GM15510 (cell line): ENCODE results near the gene PLPP7.

ENCODE experiments used
- POLR2A ChIP-seq: IDR thresholded peaks from 3 replicates; pipeline ENCODE4 v1.6.1; 2011; ENCODE audit warnings: borderline replicate concordance; ENCODE audit not compliant: insufficient read length; ENCODE audit errors: extremely low read depth

The PLPP7 gene

DNA sequence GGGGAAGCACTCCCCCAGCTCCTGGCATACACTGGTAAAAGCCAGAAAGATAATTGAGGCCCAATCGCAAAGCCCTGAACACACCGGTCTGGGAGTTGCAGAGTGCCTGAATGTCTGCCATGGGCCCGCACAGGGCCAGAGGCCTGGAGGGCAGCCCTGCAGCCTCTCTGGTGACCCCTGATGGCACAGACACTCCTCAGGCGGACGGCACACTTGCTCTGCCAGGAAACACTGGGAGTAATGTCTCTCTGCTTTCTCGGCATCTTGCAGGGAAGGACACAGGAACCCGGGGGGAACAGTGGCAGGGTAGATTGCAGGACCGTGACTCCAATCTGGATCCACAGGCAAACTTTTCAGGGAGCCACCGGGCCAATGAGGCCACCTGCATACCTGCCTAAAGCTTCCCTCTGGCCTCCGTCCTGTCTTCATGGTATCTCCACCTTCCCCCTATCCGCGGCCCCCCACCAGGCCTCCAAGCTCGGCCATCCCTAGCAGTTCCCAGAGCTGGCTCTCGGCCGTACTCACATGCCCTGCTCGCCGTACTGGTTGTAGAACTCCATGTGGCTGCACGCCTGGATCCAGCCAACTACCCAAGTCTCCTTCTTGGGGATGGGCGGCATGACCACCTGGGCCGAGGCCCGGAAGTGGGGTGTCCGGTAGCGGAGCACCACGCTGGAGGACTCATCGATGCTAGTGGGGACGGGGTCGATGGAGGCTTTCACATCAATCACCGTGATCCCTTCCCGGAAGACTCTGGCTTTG lies 14.0 kb upstream of the PLPP7 start:
- TF ChIP-seq POLR2A = peak; percentile 38

DNA sequence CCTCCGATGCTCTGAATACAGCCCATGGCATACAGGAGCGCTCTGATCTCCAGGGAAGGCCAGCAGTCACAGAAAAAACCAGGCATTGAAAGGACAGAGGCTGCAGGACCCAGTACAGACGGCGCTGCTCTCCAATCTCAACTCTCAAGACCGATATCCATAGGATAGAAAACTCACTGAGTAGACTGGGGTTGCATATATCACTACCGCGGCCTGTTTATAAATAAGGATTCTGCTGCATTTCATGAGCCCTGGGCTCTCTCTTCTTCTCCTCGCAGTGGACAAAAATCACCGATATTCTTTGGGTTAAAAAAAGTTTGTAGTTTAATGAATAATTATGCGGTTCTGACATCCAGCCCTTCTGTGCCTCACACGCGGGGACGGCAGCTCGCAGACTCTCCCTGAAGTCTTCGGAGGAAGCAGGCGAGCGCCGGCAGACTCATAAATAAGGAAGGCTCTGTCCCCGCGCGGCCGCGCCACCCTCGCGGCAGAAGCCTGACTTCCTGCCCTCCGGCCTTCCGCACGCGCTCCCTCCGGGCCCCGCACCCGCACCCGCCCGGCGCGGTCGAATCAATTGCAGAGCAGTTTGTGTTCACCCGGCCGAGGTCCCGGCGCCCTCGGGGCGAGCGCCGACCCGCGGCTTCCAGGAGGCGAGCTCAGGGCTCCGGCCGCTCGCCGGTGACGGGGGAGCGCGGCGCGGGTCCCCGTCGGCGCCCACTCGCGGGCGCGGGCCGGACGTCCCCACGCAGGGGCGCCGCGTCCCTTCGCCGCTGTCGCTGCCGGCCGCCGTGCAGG lies 13.2 kb upstream of the PLPP7 start, which contains the start of gene FAM78A:
TSS of gene FAM78A (minus strand) at position 417 of the 795 bp plus-strand sequence. CDS start at position 86, 331 bp downstream.
- no peak for TF ChIP-seq POLR2A

DNA sequence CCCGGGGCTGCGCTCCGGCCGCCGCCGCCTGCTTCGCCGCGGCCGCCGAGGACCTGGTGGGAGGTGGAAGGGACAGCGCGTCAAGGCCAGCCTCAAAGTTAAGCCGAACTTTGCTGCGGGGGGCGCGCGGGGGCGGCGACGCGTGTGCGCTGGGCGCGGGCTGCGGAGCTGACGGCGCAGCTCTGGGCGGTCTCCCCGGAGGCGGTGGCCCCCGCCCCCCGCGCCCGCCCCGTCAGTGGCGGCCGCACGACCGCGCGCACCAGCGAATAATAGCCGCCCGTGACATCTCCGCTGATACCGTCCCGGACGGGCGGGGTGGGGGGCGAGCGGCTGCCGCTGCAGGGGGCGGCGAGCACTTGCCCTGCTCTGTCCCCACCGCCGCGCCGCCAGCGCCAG lies 12.6 kb upstream of the PLPP7 start:
- TF ChIP-seq POLR2A = peak; percentile 33

DNA sequence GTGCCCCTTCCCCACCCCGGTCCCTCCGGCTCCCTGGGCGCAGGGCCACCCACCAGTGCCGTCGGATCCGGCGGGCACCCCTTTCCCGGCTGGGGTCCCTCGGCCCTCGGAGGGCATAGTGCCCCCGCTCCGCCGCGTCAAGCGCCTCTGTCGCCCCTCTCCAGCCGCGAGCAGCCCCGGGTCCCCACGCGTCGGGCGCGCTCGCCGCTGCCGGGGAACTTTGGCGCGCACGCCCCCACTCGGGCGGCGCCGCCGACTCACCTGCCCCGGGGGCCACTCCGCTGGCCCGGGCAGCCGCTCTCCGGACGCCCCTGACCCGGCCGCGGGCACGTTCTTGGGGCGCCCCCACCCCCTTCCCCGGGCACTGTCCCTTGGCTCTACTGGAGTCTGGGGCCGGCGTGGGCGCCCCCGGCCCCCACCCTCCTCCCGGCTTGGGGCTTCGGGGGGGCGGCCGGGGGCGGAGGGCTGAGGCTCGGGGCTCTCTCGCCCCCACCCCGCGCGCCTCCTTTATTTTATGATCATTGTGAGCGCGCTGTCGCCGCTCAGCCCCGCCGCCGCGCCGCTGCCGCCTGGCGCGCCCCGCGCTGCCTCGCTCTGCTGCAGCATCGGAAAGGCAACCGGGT lies 12.1 kb upstream of the PLPP7 start:
- peak; percentile 2 for TF ChIP-seq POLR2A

DNA sequence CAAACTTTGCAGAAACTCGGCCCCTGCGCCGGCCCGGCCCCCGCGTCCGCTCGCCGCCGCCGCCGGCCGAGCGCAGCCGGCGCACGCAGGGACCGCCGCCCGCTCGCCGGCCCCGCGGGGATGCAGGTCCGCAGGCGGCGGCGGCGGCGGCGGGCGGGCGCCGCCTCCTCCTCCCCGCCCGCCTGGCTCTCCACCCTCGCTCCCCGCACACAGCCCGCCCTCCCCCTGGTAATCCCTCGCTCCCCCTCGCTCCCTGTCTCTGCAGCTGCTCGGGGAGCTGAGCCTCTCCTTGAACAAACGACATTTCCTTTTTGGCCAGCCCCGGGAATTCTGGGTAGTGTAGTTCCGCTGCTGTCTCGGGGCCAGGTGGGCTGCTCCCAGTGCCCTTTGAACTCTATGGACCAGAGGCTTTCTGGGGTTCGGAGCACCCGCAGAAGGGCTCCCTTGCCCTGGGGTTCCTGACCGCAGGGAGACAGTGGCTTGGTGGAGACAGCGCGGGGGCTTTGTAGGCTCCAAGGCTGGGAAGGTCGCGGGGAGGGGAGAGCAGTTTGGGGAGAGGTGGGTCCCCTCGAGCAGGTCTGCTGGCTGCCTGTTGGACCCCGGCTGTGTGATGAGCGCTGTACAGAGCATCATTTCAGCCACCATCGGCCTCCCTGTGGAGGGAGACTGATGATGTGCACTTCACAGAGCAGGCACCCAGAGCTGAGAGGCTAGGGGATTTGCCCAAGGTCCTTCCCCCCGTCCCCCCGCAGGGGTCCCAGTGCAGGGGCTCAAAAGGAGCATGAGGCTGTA lies 11.4 kb upstream of the PLPP7 start:
- peak; percentile 54 for TF ChIP-seq POLR2A

DNA sequence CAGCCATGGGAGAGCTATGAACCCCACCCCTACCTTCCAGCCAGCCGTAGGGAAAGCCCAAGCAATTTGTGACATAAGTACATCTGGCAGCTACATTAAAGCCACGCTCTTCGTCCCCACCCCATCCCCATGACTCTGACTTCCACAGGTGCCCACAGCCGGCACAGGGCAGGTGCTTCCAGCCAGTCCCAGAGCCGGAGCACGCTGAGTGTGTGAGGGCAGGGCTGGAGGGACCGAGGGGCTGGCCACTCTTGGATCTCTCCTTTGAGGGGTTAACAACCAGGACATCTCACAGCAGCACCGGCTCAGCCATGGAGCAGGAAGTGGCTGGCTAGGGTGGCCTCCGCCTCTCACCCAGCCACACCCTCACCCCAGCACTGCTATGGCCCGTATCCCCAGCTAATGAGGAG lies 10.8 kb upstream of the PLPP7 start:
- TF ChIP-seq POLR2A = no peak

DNA sequence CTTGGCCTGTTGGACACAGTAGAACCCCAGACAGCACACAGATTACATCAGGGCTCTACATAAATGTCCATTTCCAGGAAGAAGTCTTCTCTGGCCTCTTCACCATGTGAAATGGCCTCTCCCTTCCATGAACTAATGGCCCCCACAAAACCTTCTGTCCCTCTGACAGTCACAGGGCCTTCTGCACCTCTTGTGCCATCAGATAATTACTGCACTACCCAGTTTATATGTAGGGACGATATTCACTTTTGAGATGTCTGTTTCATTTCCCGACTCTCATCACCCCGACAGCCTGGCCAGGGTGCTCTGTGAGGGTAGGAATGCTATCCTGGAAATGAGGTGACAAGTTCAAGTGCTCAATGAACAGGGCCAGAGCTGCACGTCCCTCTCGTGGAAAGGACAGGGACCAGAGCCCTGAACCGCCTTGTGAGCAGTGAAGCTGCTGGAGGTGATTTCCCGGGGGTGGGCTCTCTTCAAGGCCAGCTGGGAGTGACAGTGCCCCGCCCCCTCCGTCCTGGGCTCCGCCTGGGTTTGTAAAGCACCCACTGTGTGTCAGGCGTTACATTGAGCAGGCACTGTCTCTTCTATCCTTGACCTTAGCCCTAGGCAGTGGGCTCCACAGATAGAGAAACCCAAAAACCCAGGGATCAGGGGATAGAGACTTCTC lies 10.2 kb upstream of the PLPP7 start:
- TF ChIP-seq POLR2A = no peak

DNA sequence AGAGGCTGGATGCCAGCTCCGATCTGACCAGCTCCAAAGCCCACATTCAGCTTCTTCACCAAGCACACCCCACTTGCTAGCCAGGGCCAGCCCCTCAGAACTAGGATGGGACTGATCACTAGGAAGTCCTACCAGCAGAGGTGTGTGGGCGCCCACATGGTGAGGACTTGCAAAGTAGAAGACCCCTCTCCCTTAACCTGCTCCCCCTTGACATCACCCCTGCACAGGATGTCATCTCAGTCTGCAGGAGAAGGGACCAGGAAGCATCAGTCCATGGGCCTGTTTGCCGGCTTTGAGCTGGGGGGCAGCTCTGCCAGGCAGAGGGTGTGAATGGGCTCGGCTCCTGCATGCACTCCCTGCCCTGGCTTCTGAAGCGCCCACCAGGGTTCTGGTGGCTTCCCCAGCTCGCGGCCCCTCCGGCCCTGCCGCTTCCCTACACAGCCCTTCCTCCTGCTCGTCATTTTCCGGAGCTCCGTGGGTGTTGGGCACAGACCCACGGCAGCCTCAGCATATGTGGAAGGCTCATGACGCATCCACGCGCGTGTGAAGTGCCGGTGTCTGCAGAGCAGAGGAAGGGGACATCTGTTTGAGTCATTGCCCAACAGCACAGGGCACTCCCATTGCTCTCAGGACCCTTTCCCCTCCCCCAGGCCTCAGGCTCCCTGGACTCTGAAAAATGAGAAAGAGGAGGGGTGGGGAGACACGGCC lies 9.5 kb upstream of the PLPP7 start:
- no peak for TF ChIP-seq POLR2A

DNA sequence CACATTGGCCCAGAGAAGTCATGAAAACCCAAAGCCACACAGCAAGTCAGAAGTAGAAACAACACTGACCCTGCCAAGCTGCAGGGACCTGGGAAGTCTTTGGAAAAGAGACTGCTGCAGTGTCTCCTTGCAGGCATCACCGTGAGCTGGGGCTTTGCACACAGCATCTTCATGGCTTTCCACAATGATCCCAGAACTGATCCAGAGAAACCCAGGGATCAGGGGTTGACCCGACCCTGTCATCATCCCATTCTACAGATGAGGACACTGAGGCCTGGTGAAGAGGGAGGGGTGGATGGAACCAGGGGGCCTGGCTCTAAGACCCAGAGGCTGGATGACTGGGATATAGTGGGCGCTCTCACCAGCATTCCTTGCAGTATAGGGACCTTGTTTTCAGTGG lies 8.9 kb upstream of the PLPP7 start:
- no peak for TF ChIP-seq POLR2A

DNA sequence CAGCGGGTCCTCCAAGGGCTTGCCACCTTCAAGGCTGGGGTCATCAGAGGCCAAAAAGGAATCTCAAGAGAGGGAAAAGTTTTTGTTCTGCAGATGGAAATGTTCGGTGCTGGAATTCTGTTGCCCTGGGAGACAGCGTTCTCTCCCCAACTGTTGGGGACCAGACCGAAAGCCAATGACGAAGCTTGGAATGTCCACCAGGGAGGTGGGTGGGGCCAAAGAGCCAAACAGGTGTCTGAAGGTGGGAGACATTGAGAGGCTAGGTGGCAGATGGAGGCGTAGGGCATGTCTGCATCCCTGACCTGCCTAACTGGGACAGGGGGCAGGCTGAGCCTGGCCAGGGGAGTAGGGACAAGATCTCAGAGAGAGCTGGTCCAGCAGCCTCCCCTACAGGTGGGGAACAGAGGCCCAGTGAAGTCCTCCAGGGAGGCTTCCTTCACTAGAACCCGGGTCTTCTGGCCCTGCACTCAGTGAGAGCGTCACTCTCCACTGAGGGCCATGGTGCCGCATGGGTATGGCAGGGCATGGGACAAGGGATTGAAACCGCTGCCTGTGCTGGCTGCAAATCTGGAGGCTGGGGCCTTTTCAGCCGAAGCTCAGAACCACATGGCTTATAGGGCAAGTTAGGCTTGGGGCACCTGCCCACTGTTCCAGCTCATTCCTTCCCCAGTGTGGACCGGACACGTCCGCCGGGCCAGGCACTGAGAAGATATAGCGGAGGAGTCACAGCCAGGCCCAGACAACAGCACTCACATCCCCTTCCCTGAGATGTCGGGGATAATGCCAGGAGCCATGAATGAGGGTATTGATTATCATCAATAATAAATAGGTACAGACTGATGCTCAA lies 8.2 kb upstream of the PLPP7 start:
- TF ChIP-seq POLR2A = no peak

DNA sequence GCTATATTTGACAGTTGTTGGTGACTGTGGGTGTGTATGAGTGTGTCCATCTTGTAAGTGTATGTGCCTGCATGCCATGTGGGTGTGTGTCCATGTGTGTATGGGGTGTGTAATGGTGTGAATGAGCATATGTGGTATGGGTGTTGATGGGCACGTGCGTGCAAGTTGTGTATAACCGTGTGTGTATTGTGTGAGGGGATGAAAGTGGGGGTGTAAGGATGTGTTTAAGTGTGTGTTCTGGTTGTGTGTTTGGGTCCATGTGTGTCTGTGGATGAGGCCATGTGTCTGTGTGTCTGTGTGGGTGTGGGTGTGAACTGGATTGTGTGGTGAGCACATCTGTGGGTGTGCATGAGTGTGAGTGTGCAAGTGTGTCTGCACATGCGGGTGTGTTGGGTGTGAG lies 7.3 kb upstream of the PLPP7 start:
- no peak for TF ChIP-seq POLR2A

DNA sequence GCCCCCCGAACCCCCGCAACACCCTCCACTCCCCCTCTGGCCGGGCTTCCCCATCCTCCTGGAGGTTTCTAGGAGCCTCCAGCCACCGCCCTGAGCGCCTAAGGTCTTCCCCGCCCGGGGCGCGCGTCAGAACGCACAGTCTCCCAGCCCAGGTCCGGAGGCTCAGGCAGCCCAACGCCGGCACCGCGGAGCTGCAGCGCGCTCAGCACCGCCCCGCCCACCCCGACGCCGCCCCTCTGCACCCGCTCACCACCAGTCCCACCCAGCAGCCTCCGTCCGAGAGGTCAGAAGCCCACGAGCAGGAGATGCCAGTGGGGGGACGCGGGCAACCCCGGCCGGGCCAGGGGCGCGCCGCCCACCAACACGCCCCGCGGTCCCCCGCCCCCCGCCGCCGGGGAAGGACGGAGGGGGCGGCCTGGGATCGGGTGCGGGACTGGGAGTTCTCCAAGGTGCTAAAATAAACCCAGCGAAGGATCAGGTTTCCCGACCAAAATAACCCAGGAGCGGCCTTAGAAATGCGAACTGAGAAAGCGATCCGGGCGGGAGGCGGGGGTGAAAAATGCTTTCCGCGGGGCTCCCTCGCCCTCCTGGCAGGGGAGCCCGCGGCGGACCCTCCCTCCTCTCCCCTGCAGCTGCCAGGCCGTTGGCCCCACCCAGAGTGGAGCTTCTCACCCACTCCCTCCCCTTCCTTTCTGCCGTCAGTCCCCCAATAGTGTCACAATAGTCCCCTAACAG lies 6.7 kb upstream of the PLPP7 start:
- TF ChIP-seq POLR2A = no peak
